Measurements from ENCODE around the gene MPP2.
"Not testable (repeated sequence)": the region's sequence is repeated elsewhere in the genome, so short reads cannot be mapped to it uniquely, and the experiment has no call there.

MPP2 gene, protein sequence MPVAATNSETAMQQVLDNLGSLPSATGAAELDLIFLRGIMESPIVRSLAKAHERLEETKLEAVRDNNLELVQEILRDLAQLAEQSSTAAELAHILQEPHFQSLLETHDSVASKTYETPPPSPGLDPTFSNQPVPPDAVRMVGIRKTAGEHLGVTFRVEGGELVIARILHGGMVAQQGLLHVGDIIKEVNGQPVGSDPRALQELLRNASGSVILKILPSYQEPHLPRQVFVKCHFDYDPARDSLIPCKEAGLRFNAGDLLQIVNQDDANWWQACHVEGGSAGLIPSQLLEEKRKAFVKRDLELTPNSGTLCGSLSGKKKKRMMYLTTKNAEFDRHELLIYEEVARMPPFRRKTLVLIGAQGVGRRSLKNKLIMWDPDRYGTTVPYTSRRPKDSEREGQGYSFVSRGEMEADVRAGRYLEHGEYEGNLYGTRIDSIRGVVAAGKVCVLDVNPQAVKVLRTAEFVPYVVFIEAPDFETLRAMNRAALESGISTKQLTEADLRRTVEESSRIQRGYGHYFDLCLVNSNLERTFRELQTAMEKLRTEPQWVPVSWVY

GRCh38 chr17:43907425-43907981 lies at the start of gene MPP2:
MPP2 (minus strand) TSS chr17:43907536; CDS start chr17:43904460, 3,076 bp downstream.
- no peak for DNase-seq (ENCODE audit: low read depth)

DNA sequence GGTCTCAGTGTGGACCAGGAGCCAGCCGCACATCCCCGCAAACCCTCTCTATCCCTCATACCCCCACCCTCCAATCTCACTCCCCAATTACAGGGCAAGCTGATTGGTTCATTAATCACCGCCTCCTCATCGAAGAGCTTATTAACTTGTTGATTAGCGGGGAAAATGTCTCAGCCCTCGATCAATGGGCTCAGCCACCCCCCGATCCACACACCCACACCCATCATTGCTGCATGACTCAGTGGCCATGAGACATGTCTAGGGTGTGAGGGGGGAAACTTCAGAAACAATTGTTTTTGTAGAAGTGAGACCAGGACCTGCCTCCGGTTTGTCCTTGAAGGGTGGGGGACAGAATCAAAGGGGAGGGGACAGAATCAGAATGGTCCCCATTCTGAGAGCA lies 48.9 kb upstream of the MPP2 start:
- DNase-seq (ENCODE audit: low read depth): no peak

DNA sequence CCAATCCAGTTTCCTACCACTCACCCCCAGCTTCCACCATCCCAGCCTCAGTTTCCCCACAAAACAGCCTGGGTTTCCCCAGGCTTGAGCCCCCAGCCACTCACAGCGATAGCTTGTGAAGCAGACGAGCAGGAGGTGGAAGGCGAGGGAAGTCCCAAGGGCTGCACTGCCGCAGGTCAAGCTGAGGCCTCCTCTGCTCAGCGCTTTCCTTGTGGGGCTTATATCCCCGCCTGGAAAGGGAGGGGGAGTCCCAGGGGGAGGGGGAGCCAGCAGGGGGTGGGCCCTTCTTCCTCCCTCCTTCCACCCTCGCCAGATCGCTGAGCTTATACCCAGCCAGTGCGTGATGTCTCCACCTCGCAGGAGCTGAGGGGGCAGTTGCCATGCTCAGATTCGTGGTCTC lies 46.4 kb upstream of the MPP2 start, which contains the start of gene PYY:
Gene PYY, minus strand, starts transcription at position 195 of the 400 bp plus-strand sequence. CDS start 457 bp downstream, outside the sequence.
- DNase-seq (ENCODE audit: low read depth): no peak

GRCh38 chr17:43952724-43953666 lies 45.7 kb upstream of the MPP2 start:
- no peak for DNase-seq (ENCODE audit: low read depth)

GRCh38 chr17:43952351-43952723 lies 45.0 kb upstream of the MPP2 start:
- no peak for DNase-seq (ENCODE audit: low read depth)

- no peak for DNase-seq (ENCODE audit: low read depth)
These were observed 44.4 kb upstream of the MPP2 start for GRCh38 chr17:43951750-43952149.

DNA sequence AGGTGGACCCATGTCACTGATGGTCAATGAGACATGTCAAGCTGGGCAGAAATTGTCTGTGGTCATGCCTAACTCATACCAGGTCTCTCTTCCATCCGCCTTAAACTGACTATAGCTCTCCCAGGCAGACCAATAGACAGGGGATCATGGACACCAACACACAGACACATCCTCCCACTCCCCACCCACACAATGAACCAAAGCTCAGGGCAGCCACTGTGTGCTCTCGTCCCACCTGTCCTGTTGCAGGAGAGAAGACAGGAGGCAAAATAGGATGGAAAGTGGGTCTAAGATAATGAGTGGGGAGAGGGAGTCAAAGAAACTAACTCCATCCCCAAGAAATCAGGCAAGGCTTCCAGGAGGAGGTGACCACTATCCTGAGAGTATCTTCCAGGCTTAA lies 43.2 kb upstream of the MPP2 start:
- no peak for DNase-seq (ENCODE audit: low read depth)

GRCh38 chr17:43949781-43950180 lies 42.4 kb upstream of the MPP2 start:
- DNase-seq (ENCODE audit: low read depth): no peak

- DNase-seq (ENCODE audit: low read depth): no peak
These were observed 39.4 kb upstream of the MPP2 start for GRCh38 chr17:43946781-43947180.

GRCh38 chr17:43945074-43945829 lies 37.9 kb upstream of the MPP2 start:
- DNase-seq (ENCODE audit: low read depth): peak; percentile 27

DNA sequence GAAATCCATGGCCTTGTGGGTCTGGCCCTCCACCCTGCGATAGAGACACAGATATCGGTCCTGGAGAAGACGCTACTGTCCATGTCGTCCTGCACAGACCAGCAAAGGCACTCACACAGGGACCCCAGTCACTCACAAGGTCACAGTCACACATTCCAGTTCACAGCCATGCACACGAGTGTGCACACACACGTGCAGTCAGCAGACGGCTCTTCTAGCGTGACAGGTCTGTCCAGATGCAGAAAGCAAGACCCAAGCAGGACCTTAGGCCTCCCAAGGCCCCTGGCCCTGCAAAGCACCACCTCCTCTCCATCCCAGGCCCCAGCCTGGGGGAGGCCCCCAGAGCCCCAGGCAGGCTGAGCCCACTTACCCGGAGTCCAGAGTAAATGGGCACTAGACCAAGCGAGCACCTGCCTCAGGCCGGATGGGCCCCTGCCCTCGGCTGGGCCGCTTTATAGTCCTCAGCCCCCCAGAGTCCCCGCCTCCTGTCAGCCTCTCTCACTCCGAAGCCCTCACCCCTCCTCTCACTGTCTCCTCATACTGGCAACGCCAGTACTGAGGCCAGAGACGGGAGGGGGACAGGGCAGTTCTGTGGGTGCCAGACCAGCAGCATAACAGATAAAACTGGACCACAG lies 34.8 kb upstream of the MPP2 start, which contains the start of gene PPY:
Gene PPY, minus strand, starts transcription at position 426 of the 635 bp plus-strand sequence. CDS start 822 bp downstream, outside the sequence.
- DNase-seq (ENCODE audit: low read depth): no peak

- DNase-seq (ENCODE audit: low read depth): no peak
These were observed 33.3 kb upstream of the MPP2 start for GRCh38 chr17:43940630-43941029.

DNA sequence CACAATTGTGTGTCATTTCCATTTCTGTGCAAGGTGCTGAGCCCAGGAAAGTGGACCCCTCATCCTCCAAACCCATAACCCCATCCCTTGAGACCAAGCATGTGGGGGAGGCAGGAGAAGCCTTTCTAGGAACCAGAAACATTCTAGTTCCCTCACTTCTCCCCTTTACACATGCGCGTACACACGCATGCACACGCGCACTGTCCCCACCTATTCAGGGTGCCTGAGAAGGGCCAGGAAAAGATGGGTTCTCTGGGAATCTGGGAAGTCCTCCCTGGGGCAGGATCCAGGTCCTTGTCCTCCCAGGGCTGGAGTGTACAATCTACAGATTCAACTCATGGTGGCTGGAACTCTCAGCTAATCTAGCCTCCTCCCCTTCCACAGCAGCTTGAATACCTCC lies 32.5 kb upstream of the MPP2 start:
- DNase-seq (ENCODE audit: low read depth): no peak

- DNase-seq (ENCODE audit: low read depth): not testable (repeated sequence)
These were observed 32.1 kb upstream of the MPP2 start for GRCh38 chr17:43939452-43939851.

DNA sequence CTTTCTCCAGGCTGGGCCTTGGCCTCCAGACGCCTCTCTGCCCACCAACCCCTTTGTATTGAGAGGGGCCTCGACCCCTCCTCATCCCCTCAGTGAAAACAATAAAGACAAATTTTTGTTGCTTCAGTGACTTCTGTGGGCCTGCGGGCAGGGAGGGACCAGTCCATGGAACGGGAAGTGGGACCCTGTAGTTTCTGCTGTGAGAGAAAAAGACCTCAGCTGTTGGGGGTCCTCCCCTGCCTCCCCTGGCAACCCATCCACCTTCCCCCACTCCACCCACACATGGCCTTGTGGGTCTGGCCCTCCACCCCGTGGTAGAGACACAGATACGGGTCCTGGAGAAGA lies 31.5 kb upstream of the MPP2 start:
- DNase-seq (ENCODE audit: low read depth): no peak

DNA sequence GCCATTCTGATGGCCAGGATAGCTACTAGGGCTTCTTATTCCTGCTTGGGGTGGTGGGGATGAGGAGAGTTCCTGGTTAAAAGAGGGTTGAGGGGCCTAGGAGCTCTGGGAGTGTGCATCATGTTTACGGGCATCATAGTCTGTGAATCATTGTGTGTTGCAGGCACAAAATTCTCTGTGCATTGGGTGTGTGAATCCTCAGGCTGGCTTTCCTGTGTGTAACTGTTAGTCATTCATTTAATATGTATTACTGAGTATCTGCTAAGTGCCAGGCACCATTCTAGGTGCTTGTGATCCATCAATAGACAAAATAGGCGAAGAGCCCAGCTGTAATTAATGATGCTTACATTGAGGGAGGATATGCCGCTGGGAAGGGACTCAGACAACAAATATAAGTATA lies 29.1 kb upstream of the MPP2 start:
- DNase-seq (ENCODE audit: low read depth): peak; percentile 24

GRCh38 chr17:43935926-43936261 lies 28.6 kb upstream of the MPP2 start:
- no peak for DNase-seq (ENCODE audit: low read depth)

- no peak for DNase-seq (ENCODE audit: low read depth)
These were observed 28.0 kb upstream of the MPP2 start for GRCh38 chr17:43935204-43935925.

DNA sequence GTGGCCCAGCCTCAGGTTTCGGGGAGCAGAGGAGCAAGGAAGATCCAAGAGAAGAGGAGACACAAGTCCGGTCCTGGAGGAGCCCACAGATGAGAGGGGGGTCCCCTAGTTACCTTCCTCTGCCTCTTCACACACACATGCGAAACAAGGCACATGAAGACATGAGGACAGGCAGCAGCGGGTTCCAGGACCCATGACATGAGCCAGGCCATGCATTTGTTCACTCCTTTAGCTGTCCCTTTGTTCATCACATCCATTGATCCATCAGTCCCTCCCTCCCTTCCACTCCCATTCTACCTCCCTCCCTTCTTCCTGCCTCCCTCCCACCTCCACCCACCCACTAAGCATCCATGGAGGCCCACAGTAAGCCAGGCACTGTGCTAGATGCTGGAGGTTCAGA lies 25.6 kb upstream of the MPP2 start:
- DNase-seq (ENCODE audit: low read depth): no peak

DNA sequence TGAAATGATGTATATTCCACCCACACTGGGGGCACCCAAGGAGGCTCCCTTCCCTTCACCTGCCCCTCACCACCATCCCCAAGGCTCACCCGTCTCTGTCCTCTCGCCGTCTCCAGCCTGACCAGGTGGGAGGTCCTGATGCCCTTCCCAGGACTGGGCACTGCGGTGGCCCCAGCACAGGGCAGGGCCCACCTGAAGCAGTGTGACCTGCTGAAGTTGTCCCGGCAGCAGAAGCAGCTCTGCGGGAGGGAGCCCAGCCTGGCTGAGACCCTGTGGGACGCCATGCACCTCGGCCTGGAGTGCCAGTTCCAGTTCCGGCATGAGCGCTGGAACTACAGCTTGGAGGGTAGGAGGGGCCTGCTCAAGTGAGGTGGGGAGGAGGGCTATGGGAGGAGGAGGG lies 25.0 kb upstream of the MPP2 start:
- DNase-seq (ENCODE audit: low read depth): no peak
